HT1080 (cell line): Measurements from ENCODE around the gene S100A11. TPM values are rescaled to one million over a fixed set of nuclear protein-coding genes. Genes with fewer than 3 reads are reported as not detected.
A peak's percentile ranks its signal among the peaks of the same experiment; 100 is the strongest.

Experiments
- DNase-seq: peaks from one replicate; pipeline ENCODE4 v3.0.0-alpha.2; 2015; ENCODE audit warnings: low read depth
- total RNA-seq: library from RNA; depleted of rRNA; stranded (reverse); fragments of >200 nt; shearing (Covaris generic); gene quantifications from 2 replicates; pipeline ENCODE4 v1.2.3, GENCODE V29; 2014

S100A11 gene
- total RNA-seq, 1 experiment from 2014 or later: 528 TPM

GRCh38 chr1:152039886-152040285 lies 3.1 kb upstream of the S100A11 start:
- no peak for DNase-seq

GRCh38 chr1:152039461-152039860 lies 2.7 kb upstream of the S100A11 start:
- no peak for DNase-seq

GRCh38 chr1:152038871-152039270 lies 2.1 kb upstream of the S100A11 start:
- DNase-seq: no peak

GRCh38 chr1:152035539-152036266 lies 1.1 kb downstream of the S100A11 start:
- DNase-seq: peak; percentile 39

DNA sequence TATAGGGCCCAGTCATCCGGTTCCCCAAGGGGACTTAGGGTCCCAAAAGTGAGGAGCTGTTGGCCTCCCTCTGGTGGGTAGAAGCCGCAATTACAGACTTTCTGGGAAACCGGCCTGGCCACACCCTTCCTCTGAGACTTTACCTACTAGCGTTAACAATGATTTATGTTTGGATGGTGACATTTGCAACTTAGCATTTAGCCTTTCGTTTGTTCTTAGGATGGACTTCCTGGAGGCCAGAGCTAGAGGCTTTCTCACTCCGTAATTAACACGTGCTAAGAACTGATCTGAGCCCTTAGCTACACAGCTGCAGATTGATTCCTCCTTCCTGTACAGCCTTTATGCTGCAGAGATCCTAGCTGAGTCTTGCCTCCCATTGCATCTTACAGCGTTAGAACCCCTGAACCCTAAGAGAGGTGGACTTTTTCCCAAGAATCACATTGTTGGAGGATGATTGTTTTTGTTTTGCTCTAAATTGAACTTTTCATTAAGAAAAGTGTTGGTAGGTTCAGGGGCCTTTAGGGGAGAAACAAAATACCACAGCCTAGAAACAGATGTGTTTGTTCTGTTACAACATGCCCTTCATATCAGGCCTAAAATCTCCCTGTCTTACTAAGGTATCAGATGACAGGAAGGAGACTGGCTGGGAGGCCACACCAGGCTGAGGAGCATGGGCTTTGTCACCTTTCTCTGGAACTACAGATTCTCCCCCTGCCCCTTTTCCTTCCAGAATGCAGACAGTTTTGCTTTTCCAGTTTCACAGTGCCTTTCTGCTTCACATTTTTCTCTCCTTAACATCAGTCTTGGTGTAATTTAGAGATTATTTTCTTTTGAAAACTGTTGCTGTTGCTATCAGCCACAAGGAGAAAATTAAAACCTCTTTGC lies 1.9 kb downstream of the S100A11 start:
- peak; percentile 80 for DNase-seq

GRCh38 chr1:152034324-152034653 lies 2.5 kb downstream of the S100A11 start:
- no peak for DNase-seq

- no peak for DNase-seq
Measured at GRCh38 chr1:152029929-152030211, 6.9 kb downstream of the S100A11 start.

GRCh38 chr1:152029144-152029928 lies 7.5 kb downstream of the S100A11 start:
- peak; percentile 54 for DNase-seq

DNA sequence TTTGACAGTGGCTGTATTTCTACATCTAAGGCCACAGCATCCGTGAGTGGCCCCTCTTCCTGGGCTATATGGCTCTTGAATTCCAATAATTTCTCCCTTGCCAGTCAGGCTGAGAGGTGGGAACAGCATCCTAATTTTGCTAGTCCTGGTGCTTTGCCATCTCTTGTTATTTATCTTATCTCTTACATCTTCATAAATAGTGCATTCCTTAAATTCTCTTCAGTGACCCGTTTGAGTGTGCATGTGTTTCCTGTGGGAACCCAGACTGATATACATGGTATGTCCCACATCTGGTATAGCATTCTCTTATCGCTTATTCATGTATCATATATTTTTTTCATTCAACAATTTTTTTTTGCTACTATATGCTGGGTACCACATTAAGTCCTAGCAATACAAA lies 9.9 kb downstream of the S100A11 start:
- DNase-seq: peak; percentile 16

GRCh38 chr1:152024223-152024622 lies 12.6 kb downstream of the S100A11 start:
- peak; percentile 20 for DNase-seq

DNA sequence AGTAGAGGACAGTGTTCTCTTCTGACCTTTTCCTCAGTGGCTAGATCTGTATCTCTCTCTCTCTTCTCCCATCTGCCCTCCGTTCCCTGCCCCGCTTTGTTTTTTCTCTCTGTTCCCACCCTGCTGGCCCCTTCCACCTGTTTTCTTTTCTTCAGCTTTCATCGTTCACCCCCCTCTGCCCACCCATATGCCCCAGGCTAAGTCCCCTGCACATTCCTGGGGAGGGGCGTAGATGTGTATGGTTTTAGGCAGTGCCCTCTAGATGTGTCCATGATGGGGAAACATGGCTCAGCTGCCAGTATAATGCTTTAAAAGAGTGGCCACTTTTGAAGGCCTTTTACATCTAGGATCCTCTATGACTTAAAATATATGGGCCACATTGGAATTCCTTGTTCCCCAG lies 13.6 kb downstream of the S100A11 start:
- DNase-seq: no peak

GRCh38 chr1:152022474-152022873 lies 14.3 kb downstream of the S100A11 start:
- DNase-seq: no peak

GRCh38 chr1:152021569-152021968 lies 15.2 kb downstream of the S100A11 start:
- no peak for DNase-seq

DNA sequence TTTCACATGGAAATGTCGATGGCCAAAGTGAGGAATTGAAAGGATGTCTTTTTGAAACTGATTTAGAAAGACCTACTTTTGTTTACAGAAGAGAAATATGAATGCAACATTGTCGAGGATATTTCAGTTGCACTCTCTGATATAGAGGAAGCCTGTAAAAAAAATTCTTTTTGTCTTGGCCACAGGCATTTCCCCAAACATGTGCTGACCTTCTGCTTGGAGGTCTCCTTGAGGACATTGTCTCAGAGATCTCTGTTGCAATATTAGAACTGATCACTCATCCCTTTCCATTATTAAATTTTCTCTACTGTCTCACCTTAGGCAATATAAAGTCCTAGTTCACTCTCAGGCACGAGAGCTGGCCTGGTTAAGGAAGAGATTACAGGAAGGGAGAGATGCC lies 16.0 kb downstream of the S100A11 start:
- no peak for DNase-seq

- DNase-seq: no peak
Measured at GRCh38 chr1:152018537-152018936, 18.3 kb downstream of the S100A11 start.

DNA sequence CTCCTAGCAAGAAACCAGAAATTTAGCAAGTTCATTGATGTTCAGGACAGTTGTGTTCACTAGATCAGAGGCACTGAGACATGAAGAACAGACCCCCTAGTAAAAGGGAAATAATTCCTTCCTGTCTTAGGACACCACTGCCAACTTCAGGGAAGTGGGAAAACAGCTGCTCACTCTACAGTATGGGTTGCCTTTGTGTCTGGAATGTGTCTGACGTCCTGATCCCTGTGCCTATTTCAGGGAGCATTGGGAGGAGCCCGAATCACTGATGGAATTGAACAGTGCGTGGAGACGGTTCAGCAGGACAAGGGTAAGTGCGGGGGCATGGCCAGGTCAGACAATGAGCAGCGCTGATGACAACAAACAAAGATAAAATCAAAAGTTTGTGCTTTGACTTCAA lies 21.0 kb downstream of the S100A11 start:
- DNase-seq: no peak

DNA sequence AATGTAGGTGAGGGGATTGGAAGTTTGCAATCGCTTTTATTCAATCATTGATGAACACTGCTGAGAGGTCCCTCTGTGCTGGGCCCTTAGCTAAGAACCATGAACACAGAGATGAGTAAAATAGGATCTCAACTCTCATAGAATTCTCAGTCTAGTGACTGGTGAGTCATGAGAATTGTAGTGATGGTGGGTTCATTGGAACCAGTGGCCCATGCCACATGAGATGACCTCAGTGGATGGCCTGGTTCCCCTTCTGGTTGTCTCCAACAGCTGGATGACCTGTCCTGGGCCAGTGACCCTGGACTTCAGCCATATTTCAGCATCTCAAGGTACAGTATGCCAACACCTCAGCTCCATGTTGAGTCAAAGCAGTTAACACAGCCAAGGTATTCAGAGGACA lies 21.9 kb downstream of the S100A11 start:
- DNase-seq: no peak

- DNase-seq: peak; percentile 50
Measured at GRCh38 chr1:152013664-152014237, 23.1 kb downstream of the S100A11 start.

DNA sequence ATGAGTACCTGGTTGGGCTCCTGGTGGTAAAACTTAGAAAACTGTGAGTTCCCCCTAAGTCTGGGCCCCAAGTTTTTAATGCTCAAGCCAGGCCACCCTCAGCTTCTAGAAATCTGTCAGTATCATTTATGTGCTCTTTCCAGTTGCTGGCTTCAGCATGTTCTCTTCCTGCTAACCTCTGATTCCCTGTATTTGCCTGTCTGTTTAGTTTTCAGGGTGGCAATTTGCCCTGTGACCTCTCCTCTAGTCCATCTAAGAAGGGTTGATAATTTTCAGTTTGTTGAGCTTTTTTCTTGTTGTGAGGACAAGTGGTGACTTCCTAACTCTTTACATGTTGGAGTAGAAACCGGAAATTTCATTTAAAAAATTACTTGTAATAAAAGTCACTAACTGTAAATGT lies 27.1 kb downstream of the S100A11 start:
- DNase-seq: no peak

GRCh38 chr1:152007047-152007446 lies 29.8 kb downstream of the S100A11 start:
- no peak for DNase-seq

DNA sequence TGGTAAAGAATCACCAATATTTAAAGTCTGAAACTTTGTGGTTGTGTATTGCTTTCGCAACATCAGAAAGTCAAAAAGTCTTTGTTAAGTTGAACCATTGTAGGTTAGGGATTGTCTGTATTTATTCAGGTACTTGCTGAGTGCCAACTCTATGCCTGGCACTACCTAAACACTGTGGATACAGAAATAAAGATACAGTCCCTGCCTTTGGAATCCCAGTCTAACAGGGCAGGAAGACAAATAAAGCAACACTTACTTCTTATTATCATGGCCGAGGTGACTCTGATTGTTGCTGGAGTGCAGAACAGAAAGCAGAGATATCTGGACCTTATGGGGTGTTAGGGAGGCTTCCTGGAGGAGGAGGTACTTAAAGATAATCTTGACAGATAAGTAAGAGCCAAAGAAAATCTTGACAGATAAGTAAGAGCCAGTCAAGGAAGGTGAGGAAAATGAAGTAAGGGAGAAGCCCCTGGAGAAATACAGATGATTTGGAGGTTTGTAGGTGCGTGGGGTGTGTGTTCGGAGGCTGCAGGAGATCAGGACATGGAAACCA lies 31.4 kb downstream of the S100A11 start:
- DNase-seq: no peak
